BLaER1 (cell line): ENCODE measurements around the gene OTOF.
A peak's percentile ranks its signal among the peaks of the same experiment; 100 is the strongest.

ENCODE experiments used
- H3K27ac ChIP-seq: shearing (Covaris generic); formaldehyde crosslinking; 2 replicates; pipeline ENCODE4 v1.8.1; 2022
- H3K27me3 ChIP-seq: shearing (Covaris generic); formaldehyde crosslinking; 2 replicates; pipeline ENCODE4 v1.8.1; 2022
- H3K36me3 ChIP-seq: shearing (Covaris generic); formaldehyde crosslinking; 2 replicates; pipeline ENCODE4 v1.8.1; 2022
- H3K4me1 ChIP-seq: shearing (Covaris generic); formaldehyde crosslinking; 2 replicates; pipeline ENCODE4 v1.8.1; 2022
- H3K4me2 ChIP-seq: shearing (Covaris generic); formaldehyde crosslinking; 2 replicates; pipeline ENCODE4 v1.8.1; 2022
- H3K4me3 ChIP-seq: shearing (Covaris generic); formaldehyde crosslinking; 2 replicates; pipeline ENCODE4 v1.8.1; 2022
- H3K9ac ChIP-seq: shearing (Covaris generic); formaldehyde crosslinking; 2 replicates; pipeline ENCODE4 v1.8.1; 2022
- H3K9me3 ChIP-seq: shearing (Covaris generic); formaldehyde crosslinking; 2 replicates; pipeline ENCODE4 v1.8.1; 2022
- H4K20me1 ChIP-seq: shearing (Covaris generic); formaldehyde crosslinking; 2 replicates; pipeline ENCODE4 v1.8.1; 2022
- Cebpa-rat ChIP-seq: shearing (Covaris generic); IDR thresholded peaks from 2 replicates; pipeline ENCODE4 v1.8.1; 2022

The OTOF gene

GRCh38 chr2:26482211-26483026 is 4.5 kb upstream of the OTOF start:
- H3K36me3 ChIP-seq: no peaks in the 10 kb centered on the region
- H4K20me1 ChIP-seq: no peaks in the 10 kb centered on the region
- no peaks in the 10 kb centered on the region for H3K27me3 ChIP-seq
- no peak overlapping the region for H3K4me2 ChIP-seq
- no peak overlapping the region for H3K27ac ChIP-seq
- no peaks in the 10 kb centered on the region for H3K9me3 ChIP-seq
- H3K4me1 ChIP-seq: peaks cover 12% of the 10 kb centered on the region
- no peak for TF ChIP-seq Cebpa-rat
- no peak overlapping the region for H3K9ac ChIP-seq
- H3K4me3 ChIP-seq: no peak overlapping the region

GRCh38 chr2:26481706-26482105 is 3.8 kb upstream of the OTOF start:
- H3K4me2 ChIP-seq: no peak overlapping the region
- H3K4me3 ChIP-seq: no peak overlapping the region
- TF ChIP-seq Cebpa-rat: no peak
- no peaks in the 10 kb centered on the region for H3K36me3 ChIP-seq
- H4K20me1 ChIP-seq: no peaks in the 10 kb centered on the region
- H3K9me3 ChIP-seq: no peaks in the 10 kb centered on the region
- no peak overlapping the region for H3K9ac ChIP-seq
- peaks cover 17% of the 10 kb centered on the region for H3K4me1 ChIP-seq
- H3K27me3 ChIP-seq: no peaks in the 10 kb centered on the region
- H3K27ac ChIP-seq: no peak overlapping the region

GRCh38 chr2:26480566-26481423 is 2.9 kb upstream of the OTOF start:
- Histone ChIP-seq H3K9me3 (no peaks in the 10 kb centered on the region), H3K27ac (no peak overlapping the region), H3K4me2 (no peak overlapping the region), H4K20me1 (no peaks in the 10 kb centered on the region), H3K27me3 (no peaks in the 10 kb centered on the region), H3K4me3 (no peak overlapping the region), H3K4me1 (peaks cover 17% of the 10 kb centered on the region), H3K9ac (no peak overlapping the region), H3K36me3 (no peaks in the 10 kb centered on the region)
- TF ChIP-seq Cebpa-rat: no peak

- Histone ChIP-seq H3K4me1 (peaks cover 17% of the 10 kb centered on the region), H4K20me1 (no peaks in the 10 kb centered on the region), H3K9ac (no peak overlapping the region), H3K4me2 (no peak overlapping the region), H3K9me3 (no peaks in the 10 kb centered on the region), H3K36me3 (no peaks in the 10 kb centered on the region), H3K4me3 (no peak overlapping the region), H3K27me3 (no peaks in the 10 kb centered on the region), H3K27ac (no peak overlapping the region)
- no peak for TF ChIP-seq Cebpa-rat
These were observed 2.1 kb upstream of the OTOF start for GRCh38 chr2:26479789-26480565.

GRCh38 chr2:26479131-26479788 is 1.3 kb upstream of the OTOF start:
- Histone ChIP-seq H3K4me2 (no peak overlapping the region), H3K4me1 (peaks cover 17% of the 10 kb centered on the region), H3K27ac (no peak overlapping the region), H3K27me3 (no peaks in the 10 kb centered on the region), H3K9ac (no peak overlapping the region), H3K36me3 (no peaks in the 10 kb centered on the region), H3K4me3 (no peak overlapping the region), H4K20me1 (no peaks in the 10 kb centered on the region), H3K9me3 (no peaks in the 10 kb centered on the region)
- no peak for TF ChIP-seq Cebpa-rat

- H3K27me3 ChIP-seq: no peaks in the 10 kb centered on the region
- no peak overlapping the region for H3K9ac ChIP-seq
- TF ChIP-seq Cebpa-rat: no peak
- peak overlapping the region; percentile 53 for H3K4me2 ChIP-seq
- peaks cover 17% of the 10 kb centered on the region for H3K4me1 ChIP-seq
- H4K20me1 ChIP-seq: no peaks in the 10 kb centered on the region
- no peaks in the 10 kb centered on the region for H3K36me3 ChIP-seq
- no peak overlapping the region for H3K4me3 ChIP-seq
- H3K27ac ChIP-seq: no peak overlapping the region
- H3K9me3 ChIP-seq: no peaks in the 10 kb centered on the region
These were observed 442 bp upstream of the OTOF start for GRCh38 chr2:26478366-26478765.

GRCh38 chr2:26477126-26477910 is 606 bp downstream of the OTOF start:
- no peaks in the 10 kb centered on the region for H3K36me3 ChIP-seq
- H3K27ac ChIP-seq: peak overlapping the region; percentile 35; the same call in 1 of the 2 replicates
- H3K4me3 ChIP-seq: no peak overlapping the region
- H3K9me3 ChIP-seq: no peaks in the 10 kb centered on the region
- peak overlapping the region; percentile 53 for H3K4me2 ChIP-seq
- H4K20me1 ChIP-seq: no peaks in the 10 kb centered on the region
- no peak overlapping the region for H3K9ac ChIP-seq
- H3K27me3 ChIP-seq: no peaks in the 10 kb centered on the region
- TF ChIP-seq Cebpa-rat: no peak
- H3K4me1 ChIP-seq: peaks cover 17% of the 10 kb centered on the region

- Histone ChIP-seq H3K4me2 (no peak overlapping the region), H3K27ac (no peak overlapping the region), H3K4me1 (peaks cover 17% of the 10 kb centered on the region), H3K27me3 (no peaks in the 10 kb centered on the region), H3K4me3 (no peak overlapping the region), H4K20me1 (no peaks in the 10 kb centered on the region), H3K9ac (no peak overlapping the region), H3K36me3 (no peaks in the 10 kb centered on the region), H3K9me3 (no peaks in the 10 kb centered on the region)
- no peak for TF ChIP-seq Cebpa-rat
These were observed 2.0 kb downstream of the OTOF start for GRCh38 chr2:26475832-26476501.
